HG03039 (cell line): Measurements from ENCODE around the gene COL12A1.

ENCODE experiments used
- ATAC-seq: cut with Tn5 transposase; IDR thresholded peaks from one replicate; pipeline ENCODE4 v1.9.1; 2021; ENCODE audit warnings: mild to moderate bottlenecking, moderate library complexity; ENCODE audit not compliant: unreplicated experiment

Gene COL12A1

GRCh38 chr6:75205776-75206575, at the start of gene COL12A1:
Gene COL12A1 (minus strand): TSS chr6:75206053. CDS start chr6:75202792, 3,261 bp downstream.
- ATAC-seq = no peak

DNA sequence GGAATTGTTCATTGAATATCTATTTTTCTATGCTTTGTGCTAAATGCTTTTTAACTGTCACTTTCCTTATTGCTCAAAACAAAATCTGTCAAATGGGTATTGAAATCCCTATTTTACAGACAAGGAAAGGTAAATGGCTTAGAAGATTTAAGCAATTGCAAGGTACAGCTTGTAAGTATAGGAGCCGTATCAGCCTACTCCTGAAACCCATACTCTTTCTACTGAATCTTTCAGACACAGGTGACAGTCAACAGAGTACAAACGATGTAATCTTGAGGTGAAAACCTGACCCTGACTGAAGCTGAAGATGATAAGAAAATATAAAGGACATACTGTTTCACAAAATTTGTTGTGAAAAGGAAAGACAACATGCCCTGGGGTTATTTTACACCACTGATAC, 44.7 kb upstream of the COL12A1 start:
- no peak for ATAC-seq

GRCh38 chr6:75249837-75250236, 44.0 kb upstream of the COL12A1 start:
- ATAC-seq = no peak

- no peak for ATAC-seq
Measured at GRCh38 chr6:75246386-75246785, 40.5 kb upstream of the COL12A1 start.

GRCh38 chr6:75244063-75244584, 38.3 kb upstream of the COL12A1 start:
- ATAC-seq = no peak

- ATAC-seq = peak; percentile 97
Measured at GRCh38 chr6:75243333-75244062, 37.6 kb upstream of the COL12A1 start, which contains the start of gene COX7A2. Gene COX7A2 (minus strand): TSS chr6:75243801. CDS start chr6:75243734, 67 bp downstream.

GRCh38 chr6:75236630-75237029, 30.8 kb upstream of the COL12A1 start:
- no peak for ATAC-seq

DNA sequence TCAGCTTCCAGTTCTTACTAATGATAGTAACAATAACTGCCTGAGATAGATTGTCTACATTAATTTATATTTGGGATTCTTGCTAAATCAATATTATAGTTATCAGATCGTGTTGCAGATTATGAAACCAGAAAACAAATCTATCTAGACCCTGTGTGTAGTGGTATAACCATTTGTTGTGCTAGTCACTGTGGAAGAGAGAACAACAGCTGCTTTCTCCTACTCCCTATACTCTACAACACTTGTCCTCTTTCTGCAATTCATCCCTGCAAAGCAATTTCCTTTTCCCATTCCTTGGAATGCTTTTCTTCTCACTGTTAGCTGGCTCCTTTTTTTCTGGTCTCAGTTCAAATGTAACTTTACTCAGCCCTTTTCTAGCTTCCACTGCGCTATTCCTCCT, 29.4 kb upstream of the COL12A1 start:
- ATAC-seq = no peak

- no peak for ATAC-seq
Measured at GRCh38 chr6:75234126-75234865, 28.4 kb upstream of the COL12A1 start.

DNA sequence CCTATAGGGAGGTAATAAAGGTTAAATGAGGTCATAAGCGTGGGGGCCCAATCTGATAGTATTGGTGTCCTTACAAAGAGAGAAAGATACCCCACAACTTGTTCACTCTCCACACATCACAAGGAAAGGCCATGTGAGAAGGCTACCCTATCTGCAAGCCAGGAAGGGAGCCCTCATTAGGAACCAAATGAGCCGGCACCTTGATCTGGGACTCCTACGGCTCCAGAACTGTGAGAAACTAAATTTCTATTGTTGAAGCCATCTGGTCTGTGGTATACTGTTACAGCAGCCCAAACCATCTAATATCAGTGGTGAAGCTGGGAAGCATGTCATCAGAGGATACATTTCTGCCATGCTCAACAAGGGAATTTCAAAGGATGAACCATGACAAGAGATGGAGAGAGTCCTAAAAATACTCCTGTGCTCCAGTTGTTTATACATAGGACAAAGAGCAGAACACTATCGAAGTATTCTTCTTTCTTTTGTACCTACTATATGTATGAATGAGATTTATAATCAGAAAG, 27.3 kb upstream of the COL12A1 start:
- ATAC-seq = no peak

- no peak for ATAC-seq
Measured at GRCh38 chr6:75230484-75231325, 24.9 kb upstream of the COL12A1 start.

DNA sequence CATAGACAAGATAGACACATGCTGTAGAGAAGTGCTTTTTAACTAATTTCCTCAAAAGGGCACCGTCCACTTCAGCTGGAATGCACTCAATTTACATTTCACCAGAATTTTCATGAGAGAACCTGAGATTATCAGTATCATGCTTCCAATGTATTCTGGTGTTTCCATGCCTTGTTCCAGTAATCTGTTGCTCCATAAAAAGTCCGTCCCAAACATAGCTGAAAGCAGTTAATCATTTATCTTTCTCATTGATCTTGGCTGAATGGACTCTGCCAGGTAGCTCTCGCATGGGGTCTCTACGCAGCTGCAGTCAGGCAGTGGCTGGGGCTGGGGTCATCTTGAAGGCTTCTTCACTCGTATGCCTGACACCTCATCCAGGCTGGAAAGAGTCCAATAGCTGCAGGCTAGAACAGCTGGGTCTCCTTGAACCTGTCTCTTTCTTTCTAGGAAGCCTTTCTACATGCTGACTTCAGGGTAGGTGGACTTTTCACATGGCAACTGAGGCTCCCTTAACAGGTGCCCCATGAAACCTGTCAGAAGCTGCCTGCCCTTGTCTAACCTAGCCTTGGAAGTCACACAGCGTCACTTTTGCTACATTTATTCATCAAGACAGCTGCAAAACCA, 18.6 kb upstream of the COL12A1 start:
- no peak for ATAC-seq

DNA sequence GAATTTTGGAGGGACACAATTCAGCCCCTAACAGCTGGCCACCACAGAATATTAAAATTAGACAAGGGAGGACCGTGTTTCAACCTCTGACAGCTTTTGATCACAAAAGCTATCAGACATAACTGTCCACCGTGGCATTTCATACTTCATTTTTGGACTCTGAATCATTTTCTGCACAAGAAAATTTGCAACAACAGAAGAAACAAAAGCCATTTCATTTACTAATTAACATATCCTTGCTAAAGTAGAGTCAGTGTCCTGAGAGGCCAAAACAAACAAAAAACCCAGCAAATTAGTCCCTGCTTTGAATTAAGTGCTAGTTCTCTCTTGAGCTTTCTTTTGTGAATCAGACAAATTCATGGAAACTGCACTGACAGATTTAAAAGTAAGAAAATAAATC, 17.6 kb upstream of the COL12A1 start:
- ATAC-seq = no peak

- no peak for ATAC-seq
Measured at GRCh38 chr6:75222261-75222660, 16.4 kb upstream of the COL12A1 start.

- no peak for ATAC-seq
Measured at GRCh38 chr6:75221116-75221515, 15.3 kb upstream of the COL12A1 start.

DNA sequence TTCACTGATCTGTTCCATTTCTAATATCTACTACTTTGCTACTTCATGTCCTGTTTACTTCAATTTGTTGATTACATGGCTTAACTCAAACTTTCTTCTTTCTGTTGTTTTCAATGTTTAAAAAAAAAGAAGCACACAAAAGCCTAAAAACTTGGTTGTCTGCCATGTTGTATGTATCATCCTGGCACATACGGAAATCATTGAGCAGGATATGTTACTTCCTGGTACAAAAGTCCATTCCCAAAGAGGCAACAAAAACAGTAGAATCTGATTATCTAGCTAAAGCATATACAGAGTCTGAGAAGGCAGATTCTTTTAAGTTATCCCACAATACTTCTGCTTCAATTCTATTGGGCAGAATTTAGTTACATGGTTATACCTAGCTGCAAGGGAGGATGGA, 14.5 kb upstream of the COL12A1 start:
- ATAC-seq = no peak

DNA sequence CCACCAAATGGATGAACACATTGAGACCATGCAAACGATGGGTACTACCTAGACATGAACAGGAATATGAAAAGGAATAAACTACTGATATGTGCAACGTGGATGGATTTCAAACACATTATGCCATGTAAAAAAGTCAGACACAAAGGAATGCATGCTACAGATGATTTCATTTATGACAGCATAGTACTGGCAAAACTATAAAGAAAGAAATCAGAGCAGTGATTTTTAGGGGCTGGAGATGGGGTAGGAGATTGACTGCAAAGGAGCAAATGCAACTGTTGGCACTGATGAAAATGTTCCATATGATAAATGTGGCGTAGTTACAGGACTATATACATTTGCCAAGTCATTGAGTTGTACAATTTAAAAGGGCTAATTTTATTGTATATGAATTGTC, 13.4 kb upstream of the COL12A1 start:
- ATAC-seq = no peak

DNA sequence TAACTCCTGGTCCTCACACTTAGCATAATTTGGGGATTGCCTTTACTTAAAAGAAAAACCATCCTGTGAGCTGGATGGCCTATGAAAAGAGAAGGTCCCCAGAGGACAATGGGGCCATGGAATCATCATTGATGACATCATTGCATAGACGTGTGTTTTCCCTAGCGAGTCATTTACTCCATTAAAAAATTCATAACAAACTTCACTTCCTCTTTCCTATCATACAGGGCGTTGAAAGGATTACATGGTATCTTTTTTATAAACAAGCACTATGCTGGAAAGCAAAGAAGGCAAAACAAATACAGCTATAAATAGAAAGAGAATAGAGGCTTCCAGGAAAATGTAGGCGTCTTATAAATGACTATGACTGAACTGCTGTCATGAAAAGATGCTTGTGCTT, 11.3 kb upstream of the COL12A1 start:
- ATAC-seq = no peak

- ATAC-seq = no peak
Measured at GRCh38 chr6:75215291-75215690, 9.4 kb upstream of the COL12A1 start.

DNA sequence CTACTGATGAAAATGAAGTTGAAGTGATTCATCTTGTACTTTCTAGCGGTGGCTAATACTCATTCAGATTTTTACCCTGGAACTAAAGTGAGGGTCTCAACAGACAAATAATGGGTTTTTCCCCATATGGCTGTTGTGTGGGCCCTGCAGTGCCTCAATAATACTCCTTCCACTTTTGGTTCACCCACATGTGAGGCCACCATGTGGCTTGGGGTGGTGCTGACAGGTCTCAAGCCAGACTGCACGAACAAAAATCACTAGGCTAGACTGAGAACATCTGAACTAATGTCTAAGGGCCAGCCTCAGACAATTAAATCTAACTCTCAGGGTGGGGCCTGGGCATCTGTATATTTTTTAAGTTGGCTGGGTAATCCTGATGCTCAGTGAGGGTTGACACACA, 7.9 kb upstream of the COL12A1 start:
- no peak for ATAC-seq
